ENCODE results near the gene BTG2. TPM values are rescaled to one million over a fixed set of nuclear protein-coding genes. Genes with fewer than 3 reads are reported as not detected.

Gene BTG2
- total RNA-seq, 1 donor from 2014 or later: 24.1 TPM

DNA sequence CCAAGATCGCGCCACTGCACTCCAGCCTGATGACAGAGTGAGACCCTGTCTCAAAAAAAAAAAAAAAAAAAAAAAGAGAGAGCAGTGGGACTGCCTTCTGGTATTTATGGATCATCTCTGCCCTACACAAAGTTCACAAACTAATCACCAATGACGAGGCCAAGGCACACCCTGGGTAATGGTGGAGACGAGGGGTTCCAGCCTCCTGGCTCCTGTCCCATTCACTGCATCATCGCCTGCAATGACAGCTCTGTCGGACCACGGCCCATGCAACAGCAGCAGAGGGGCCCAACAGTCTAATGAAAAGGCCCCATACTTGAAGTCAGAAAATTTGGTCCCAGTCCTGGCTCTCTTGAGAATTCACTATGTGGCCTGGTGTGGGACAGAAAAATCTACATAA is 2.9 kb upstream of the BTG2 start:
- Histone ChIP-seq H3K4me3 (ENCODE audit: low read depth, low read length) (no peak overlapping the region), H3K36me3 (ENCODE audit: control insufficient read depth, insufficient read depth, low read length) (no peaks in the 10 kb centered on the region), H3K27me3 (ENCODE audit: control insufficient read depth, insufficient read depth, low read length) (peaks cover 5% of the 10 kb centered on the region)
- TF ChIP-seq, protein P1, sequence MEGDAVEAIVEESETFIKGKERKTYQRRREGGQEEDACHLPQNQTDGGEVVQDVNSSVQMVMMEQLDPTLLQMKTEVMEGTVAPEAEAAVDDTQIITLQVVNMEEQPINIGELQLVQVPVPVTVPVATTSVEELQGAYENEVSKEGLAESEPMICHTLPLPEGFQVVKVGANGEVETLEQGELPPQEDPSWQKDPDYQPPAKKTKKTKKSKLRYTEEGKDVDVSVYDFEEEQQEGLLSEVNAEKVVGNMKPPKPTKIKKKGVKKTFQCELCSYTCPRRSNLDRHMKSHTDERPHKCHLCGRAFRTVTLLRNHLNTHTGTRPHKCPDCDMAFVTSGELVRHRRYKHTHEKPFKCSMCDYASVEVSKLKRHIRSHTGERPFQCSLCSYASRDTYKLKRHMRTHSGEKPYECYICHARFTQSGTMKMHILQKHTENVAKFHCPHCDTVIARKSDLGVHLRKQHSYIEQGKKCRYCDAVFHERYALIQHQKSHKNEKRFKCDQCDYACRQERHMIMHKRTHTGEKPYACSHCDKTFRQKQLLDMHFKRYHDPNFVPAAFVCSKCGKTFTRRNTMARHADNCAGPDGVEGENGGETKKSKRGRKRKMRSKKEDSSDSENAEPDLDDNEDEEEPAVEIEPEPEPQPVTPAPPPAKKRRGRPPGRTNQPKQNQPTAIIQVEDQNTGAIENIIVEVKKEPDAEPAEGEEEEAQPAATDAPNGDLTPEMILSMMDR (IDR thresholded peaks at IDR 0.05; ENCODE audit: insufficient read depth, low read length, poor library complexity, severe bottlenecking): no peak
- no peak for DNase-seq (ENCODE audit: low read depth)

- peaks cover 5% of the 10 kb centered on the region for H3K27me3 ChIP-seq (ENCODE audit: control insufficient read depth, insufficient read depth, low read length)
- H3K36me3 ChIP-seq (ENCODE audit: control insufficient read depth, insufficient read depth, low read length): no peaks in the 10 kb centered on the region
- H3K4me3 ChIP-seq (ENCODE audit: low read depth, low read length): no peak overlapping the region
- TF ChIP-seq, protein P1 (IDR thresholded peaks at IDR 0.05; ENCODE audit: insufficient read depth, low read length, poor library complexity, severe bottlenecking): no peak
- DNase-seq (ENCODE audit: low read depth): no peak
Measured at GRCh38 chr1:203302894-203303293, 2.4 kb upstream of the BTG2 start.

DNA sequence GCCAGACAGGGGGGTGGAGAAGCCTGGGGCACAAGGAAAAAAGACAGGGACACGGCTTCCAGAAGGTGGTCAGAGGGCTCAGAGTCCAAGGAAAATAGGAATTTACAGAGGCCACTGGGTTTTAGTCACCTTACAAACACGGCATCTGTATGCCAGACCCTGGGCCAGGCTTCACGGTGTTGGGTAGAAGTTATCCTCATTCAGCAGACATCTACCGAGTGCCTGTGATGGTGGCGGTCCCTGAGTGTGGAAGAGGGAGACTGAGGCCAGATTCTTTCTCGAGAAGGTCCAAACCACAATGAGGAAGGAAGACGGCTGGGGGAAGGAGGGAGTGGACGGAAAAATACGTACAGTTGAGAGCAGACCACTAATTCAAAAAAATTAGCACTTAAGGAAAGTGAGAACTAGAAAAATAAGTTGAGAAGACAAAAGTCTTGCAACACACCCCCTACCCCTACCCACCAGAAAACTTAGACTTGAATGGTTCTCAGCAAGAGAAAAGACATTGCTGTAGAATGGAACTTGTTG is 864 bp upstream of the BTG2 start:
- H3K4me3 ChIP-seq (ENCODE audit: low read depth, low read length): peak overlapping the region; percentile 30
- H3K27me3 ChIP-seq (ENCODE audit: control insufficient read depth, insufficient read depth, low read length): peaks cover 2% of the 10 kb centered on the region
- TF ChIP-seq, protein P1 (IDR thresholded peaks at IDR 0.05; ENCODE audit: insufficient read depth, low read length, poor library complexity, severe bottlenecking): no peak
- DNase-seq (ENCODE audit: low read depth): no peak
- H3K36me3 ChIP-seq (ENCODE audit: control insufficient read depth, insufficient read depth, low read length): peaks cover 1% of the 10 kb centered on the region

- H3K36me3 ChIP-seq (ENCODE audit: control insufficient read depth, insufficient read depth, low read length): peaks cover 1% of the 10 kb centered on the region
- peaks cover 2% of the 10 kb centered on the region for H3K27me3 ChIP-seq (ENCODE audit: control insufficient read depth, insufficient read depth, low read length)
- DNase-seq (ENCODE audit: low read depth): no peak
- peak overlapping the region; percentile 94 for H3K4me3 ChIP-seq (ENCODE audit: low read depth, low read length)
- TF ChIP-seq, protein P1 (IDR thresholded peaks at IDR 0.05; ENCODE audit: insufficient read depth, low read length, poor library complexity, severe bottlenecking): no peak
Measured at GRCh38 chr1:203305809-203306088, 430 bp downstream of the BTG2 start.

- peaks cover 1% of the 10 kb centered on the region for H3K36me3 ChIP-seq (ENCODE audit: control insufficient read depth, insufficient read depth, low read length)
- H3K4me3 ChIP-seq (ENCODE audit: low read depth, low read length): peak overlapping the region; percentile 94
- peak; percentile 55 for DNase-seq (ENCODE audit: low read depth)
- peaks cover 2% of the 10 kb centered on the region for H3K27me3 ChIP-seq (ENCODE audit: control insufficient read depth, insufficient read depth, low read length)
- TF ChIP-seq, protein P1 (IDR thresholded peaks at IDR 0.05; ENCODE audit: insufficient read depth, low read length, poor library complexity, severe bottlenecking): peak; percentile 12
Measured at GRCh38 chr1:203306089-203306964, 1.0 kb downstream of the BTG2 start.

Measured in kidney epithelial cell (primary cell).